HL-60 (cell line): ENCODE data around the gene IGF1.

Experiments
- DNase-seq, 2 experiments: peaks; one replicate each; pipeline ENCODE4 v3.0.0-alpha.2; 2010 to 2020; ENCODE audit warnings: low read depth in 1 of 2, low spot score in 1 of 2
- H3K27ac ChIP-seq: fragments of 250-450 bp; sonication (Bioruptor Pico); replicated peaks from 2 replicates; pipeline ENCODE4 v1.5.1; 2020; ENCODE audit warnings: mild to moderate bottlenecking, moderate library complexity
- H3K27me3 ChIP-seq: fragments of 250-450 bp; sonication (Bioruptor Pico); 2 replicates; pipeline ENCODE4 v1.5.1; 2021; ENCODE audit warnings: mild to moderate bottlenecking, moderate library complexity; ENCODE audit not compliant: insufficient read depth, poor library complexity, severe bottlenecking
- H3K4me3 ChIP-seq: replicated peaks from 2 replicates; pipeline ENCODE4 v1.5.1; 2011; ENCODE audit warnings: mild to moderate bottlenecking, control low read depth, low read length; ENCODE audit not compliant: insufficient read depth
- CTCF ChIP-seq: IDR thresholded peaks from one replicate; pipeline ENCODE4 v1.5.1; 2011; ENCODE audit warnings: low read length, control low read depth, inconsistent platforms; ENCODE audit not compliant: insufficient read depth
- GABPA ChIP-seq: IDR thresholded peaks from 2 replicates; pipeline ENCODE4 v1.6.1; 2012; ENCODE audit warnings: low read depth
- POLR2AphosphoS5 ChIP-seq: IDR thresholded peaks from 2 replicates; pipeline ENCODE4 v1.6.1; 2012; ENCODE audit warnings: low read depth
- REST ChIP-seq: IDR thresholded peaks from 2 replicates; pipeline ENCODE4 v1.6.1; 2012; ENCODE audit warnings: low read depth; ENCODE audit not compliant: insufficient replicate concordance
- SPI1 ChIP-seq: IDR thresholded peaks from 2 replicates; pipeline ENCODE4 v1.6.1; 2012; ENCODE audit warnings: low read depth, mild to moderate bottlenecking, borderline replicate concordance

The IGF1 gene

GRCh38 chr12:102350070-102350469, 130.3 kb downstream of the IGF1 start:
- no peak overlapping the region for H3K4me3 ChIP-seq
- no peak for DNase-seq
- no peak overlapping the region for H3K27ac ChIP-seq
- H3K27me3 ChIP-seq: no peaks in the 10 kb centered on the region
- no peak for TF ChIP-seq CTCF
- no peak for TF ChIP-seq REST
- TF ChIP-seq SPI1: no peak

GRCh38 chr12:102349079-102349478, 131.3 kb downstream of the IGF1 start:
- Histone ChIP-seq H3K27me3 (no peaks in the 10 kb centered on the region), H3K4me3 (no peak overlapping the region), H3K27ac (no peak overlapping the region)
- no peak for TF ChIP-seq CTCF
- TF ChIP-seq SPI1: no peak
- TF ChIP-seq POLR2AphosphoS5: no peak
- TF ChIP-seq REST: no peak
- no peak for TF ChIP-seq GABPA
- no peak for DNase-seq

- Histone ChIP-seq H3K27me3 (no peaks in the 10 kb centered on the region), H3K27ac (no peak overlapping the region), H3K4me3 (no peak overlapping the region)
- no peak for DNase-seq
- TF ChIP-seq REST: no peak
- TF ChIP-seq GABPA: no peak
- TF ChIP-seq POLR2AphosphoS5: no peak
- TF ChIP-seq SPI1: no peak
- TF ChIP-seq CTCF: no peak
These were observed 132.6 kb downstream of the IGF1 start for GRCh38 chr12:102347811-102348210.
